Pancreas (tissue), 10 donors: ENCODE results near the gene GJB2. TPM values are rescaled to one million over a fixed set of nuclear protein-coding genes. Genes with fewer than 3 reads are reported as not detected.

ENCODE experiments used
- ATAC-seq, 4 donors: fragments of 200-7000 bp; cut with Tn5 transposase; one replicate each; pipeline versions ENCODE4 v1.8.0 to v1.9.1; 2020; ENCODE audit warnings: mild to moderate bottlenecking in 4 of 4, moderate library complexity in 4 of 4
- DNase-seq, 6 donors: peaks; one replicate each; pipeline ENCODE4 v3.0.0-alpha.2; 2020
- FAIRE-seq: peaks from 2 replicates; lab custom pipeline; 2012; peaks lifted over from hg19 to GRCh38; lab: Jason Lieb, UNC
- H3K27ac ChIP-seq, 4 donors: fragments of 200-600 bp; sonication (generic); 1 replicate in 3 of 4; 2 replicates in 1 of 4; pipeline versions ENCODE4 v1.5.0 to v1.8.0; 2020
- H3K27me3 ChIP-seq, 4 donors: fragments of 200-600 bp; one replicate each; pipeline ENCODE4 v1.8.0; 2021
- H3K36me3 ChIP-seq, 3 donors: fragments of 200-600 bp; sonication (generic) in 1 of 3; one replicate each; pipeline versions ENCODE4 v1.5.0 to v1.8.0; 2020 to 2021
- H3K4me1 ChIP-seq, 3 donors: fragments of 200-600 bp; one replicate each; pipeline ENCODE4 v1.8.0; 2021
- H3K4me3 ChIP-seq, 4 donors: fragments of 200-600 bp; sonication (generic) in 2 of 4; one replicate each; pipeline versions ENCODE4 v1.5.0 to v1.8.0; 2020 to 2021
- H3K9me3 ChIP-seq, 4 donors: fragments of 200-600 bp; one replicate each; pipeline ENCODE4 v1.8.0; 2021
- WGBS, 2 donors: extraction: QIAGEN DNeasy Blood & Tissue Kit; methylation state at CpG; one replicate each; pipeline ENCODE4 v1.1.7; 2013; 5-methylcytosine and 5-hydroxymethylcytosine counted together
- intact Hi-C, 3 donors: fragments of 100-400 bp; cut with DNase I; formaldehyde crosslinking; loops; one replicate each; pipeline versions ENCODE4 v1.11.1 to v1.14.2; 2022
- polyA plus RNA-seq, 2 donors: library from polyadenylated mRNA; stranded (reverse); fragments of 200-250 nt; gene quantifications; one replicate each; pipeline ENCODE4 v1.2.3, GENCODE V29; 2013
- total RNA-seq, 6 donors: library from RNA; stranded (reverse); fragmentation: NEBNext Ultra II Directional in 4 of 6; extraction: Animal tissue kit (Norgen Biotek cat#: 25700) in 4 of 6; gene quantifications; one replicate each; pipeline versions ENCODE4 v1.2.1 to v1.2.4, GENCODE V29; 2021 to 2023
- TF ChIP-seq, protein P1 (sequence below), 4 donors: fragments of 200-600 bp; sonication (generic) in 3 of 4; IDR thresholded peaks; one replicate each; pipeline versions ENCODE4 v1.5.0 to v1.8.0; 2021; ENCODE audit warnings: antibody characterized with exemption in 4 of 4
- donor health status: healthy with polysubstance abuse.
- donor health status: DM: no; HTN: no; CAD: no; lungs with moderate emphysema.
- donor health status: DM: no; HTN: no; CAD: no.
- donor health status: control.
- donor health status: control.
- donor health status: Bipolar disorder and iron deficiency.
- donor health status: DM: yes; HTN: yes; CAD: no.
- donor health status: DM: no; HTN: no; CAD: no.
- donor health status: DM: no; HTN: no; CAD: no.
- donor health status: DM: yes; HTN: yes; CAD: no.

The GJB2 gene
- total and polyA plus RNA-seq, 8 donors: 0.51 to 4.5 (median 0.72) TPM

GRCh38 chr13:20193907-20194631, 1.3 kb upstream of the GJB2 start:
- TF ChIP-seq, protein P1, sequence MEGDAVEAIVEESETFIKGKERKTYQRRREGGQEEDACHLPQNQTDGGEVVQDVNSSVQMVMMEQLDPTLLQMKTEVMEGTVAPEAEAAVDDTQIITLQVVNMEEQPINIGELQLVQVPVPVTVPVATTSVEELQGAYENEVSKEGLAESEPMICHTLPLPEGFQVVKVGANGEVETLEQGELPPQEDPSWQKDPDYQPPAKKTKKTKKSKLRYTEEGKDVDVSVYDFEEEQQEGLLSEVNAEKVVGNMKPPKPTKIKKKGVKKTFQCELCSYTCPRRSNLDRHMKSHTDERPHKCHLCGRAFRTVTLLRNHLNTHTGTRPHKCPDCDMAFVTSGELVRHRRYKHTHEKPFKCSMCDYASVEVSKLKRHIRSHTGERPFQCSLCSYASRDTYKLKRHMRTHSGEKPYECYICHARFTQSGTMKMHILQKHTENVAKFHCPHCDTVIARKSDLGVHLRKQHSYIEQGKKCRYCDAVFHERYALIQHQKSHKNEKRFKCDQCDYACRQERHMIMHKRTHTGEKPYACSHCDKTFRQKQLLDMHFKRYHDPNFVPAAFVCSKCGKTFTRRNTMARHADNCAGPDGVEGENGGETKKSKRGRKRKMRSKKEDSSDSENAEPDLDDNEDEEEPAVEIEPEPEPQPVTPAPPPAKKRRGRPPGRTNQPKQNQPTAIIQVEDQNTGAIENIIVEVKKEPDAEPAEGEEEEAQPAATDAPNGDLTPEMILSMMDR (IDR thresholded peaks at IDR 0.05): no peak
- Histone ChIP-seq H3K27ac (no peak overlapping the region), H3K4me3 (peak overlapping the region in 1 of 4 donors; percentile 85), H3K4me1 (peaks cover 0 to 12% (median 0%) of the 10 kb centered on the region in 3 donors), H3K27me3 (peaks cover 0 to 9% (median 0%) of the 10 kb centered on the region in 4 donors), H3K9me3 (no peaks in the 10 kb centered on the region), H3K36me3 (no peaks in the 10 kb centered on the region)
- intact Hi-C loops: no loop called here
- ATAC-seq: no peak
- FAIRE-seq: no peak
- WGBS, 2 donors: 15 to 16% methylated on average over 27 of the region's 27 CpGs
- no peak for DNase-seq

DNA sequence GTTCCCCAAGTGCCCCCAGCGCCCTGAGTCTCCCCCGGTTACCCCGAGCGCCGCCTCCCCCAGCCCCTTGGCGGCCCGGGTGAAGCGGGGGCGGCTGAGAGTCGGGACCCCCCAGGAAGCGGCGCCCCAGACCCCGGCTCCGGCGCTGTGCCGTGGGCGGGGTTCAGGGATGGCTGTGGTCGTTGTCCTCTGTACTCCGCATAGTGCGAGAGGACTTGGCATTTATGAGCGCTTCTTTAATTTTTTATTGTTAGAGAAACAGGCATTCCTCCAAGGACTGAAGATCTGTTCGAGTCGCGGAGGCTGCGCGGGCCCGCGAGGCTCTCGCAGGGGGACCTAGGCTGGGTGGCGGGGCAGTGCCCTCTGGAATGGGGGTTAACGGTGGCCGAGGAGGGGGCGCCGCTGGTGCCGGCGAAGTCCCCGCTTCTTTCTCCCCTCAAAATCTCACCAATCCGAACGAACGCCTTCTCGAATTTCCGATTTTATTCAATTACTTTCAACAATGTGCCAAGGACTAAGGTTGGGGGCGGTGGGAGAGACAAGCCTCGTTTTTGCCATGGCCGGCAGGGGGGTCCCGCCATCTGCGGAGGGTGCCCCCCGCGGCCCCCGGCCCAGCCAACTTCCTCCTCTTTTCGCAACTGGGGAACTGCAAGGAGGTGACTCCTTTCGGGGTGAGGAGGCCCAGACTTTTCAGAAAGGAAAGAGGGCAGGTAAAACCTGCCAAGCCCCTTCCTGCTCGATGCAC, 596 bp upstream of the GJB2 start:
- 2% methylated on average over 51 to 53 of the region's 53 CpGs for WGBS, 2 donors
- FAIRE-seq: no peak
- H3K9me3 ChIP-seq: no peaks in the 10 kb centered on the region
- H3K27me3 ChIP-seq: peaks cover 0 to 9% (median 0%) of the 10 kb centered on the region in 4 donors
- peak overlapping the region; percentile 36 to 85 (median 60) for H3K4me3 ChIP-seq
- TF ChIP-seq, protein P1 (IDR thresholded peaks at IDR 0.05): no peak
- peak; percentile 19 to 37 (median 27) for ATAC-seq
- no peak overlapping the region for H3K27ac ChIP-seq
- intact Hi-C loops: no loop called here
- DNase-seq: peak in 1 of 6 donors; percentile 63
- no peaks in the 10 kb centered on the region for H3K36me3 ChIP-seq
- H3K4me1 ChIP-seq: peaks cover 0 to 5% (median 0%) of the 10 kb centered on the region in 3 donors

GRCh38 chr13:20192158-20192835, 441 bp downstream of the GJB2 start:
- intact Hi-C loops: no loop called here
- Histone ChIP-seq H3K4me1 (peaks cover 0 to 5% (median 0%) of the 10 kb centered on the region in 3 donors), H3K27me3 (peaks cover 0 to 9% (median 0%) of the 10 kb centered on the region in 4 donors), H3K36me3 (no peaks in the 10 kb centered on the region), H3K9me3 (no peaks in the 10 kb centered on the region), H3K4me3 (peak overlapping the region; percentile 36 to 85 (median 60)), H3K27ac (no peak overlapping the region)
- peak in 5 of 6 donors; percentile 32 to 70 (median 43) for DNase-seq
- TF ChIP-seq, protein P1 (IDR thresholded peaks at IDR 0.05): no peak
- peak; percentile 63 to 77 (median 74) for ATAC-seq
- FAIRE-seq: no peak
- WGBS, 2 donors: 1% methylated on average over 69 to 73 of the region's 73 CpGs

GRCh38 chr13:20191311-20192157, 1.2 kb downstream of the GJB2 start:
- intact Hi-C loops: no loop called here
- Histone ChIP-seq H3K4me1 (peaks cover 0 to 5% (median 0%) of the 10 kb centered on the region in 3 donors), H3K27me3 (peaks cover 0 to 8% (median 0%) of the 10 kb centered on the region in 4 donors), H3K27ac (no peak overlapping the region), H3K9me3 (no peaks in the 10 kb centered on the region), H3K36me3 (no peaks in the 10 kb centered on the region), H3K4me3 (peak overlapping the region; percentile 36 to 85 (median 60))
- 31 to 34% methylated on average over 24 of the region's 24 CpGs for WGBS, 2 donors
- no peak for FAIRE-seq
- ATAC-seq: peak; percentile 41 to 58 (median 48)
- TF ChIP-seq, protein P1 (IDR thresholded peaks at IDR 0.05): no peak
- peak in 4 of 6 donors; percentile 23 to 68 (median 43) for DNase-seq
